ENCODE measurements around the gene TNNT2.

TNNT2 gene

GRCh38 chr1:201318504-201319340 is 58.8 kb downstream of the TNNT2 start:
- Histone ChIP-seq H3K79me1 (ENCODE audit: low read depth, low read length) (no peaks in the 10 kb centered on the region), H3K18ac (ENCODE audit: low read length) (peak overlapping the region; percentile 36), H3K23ac (ENCODE audit: low read depth, low read length, poor library complexity) (no peak overlapping the region), H3K4me2 (ENCODE audit: insufficient read depth, low read length, poor library complexity, severe bottlenecking) (no peak overlapping the region), H2AK5ac (ENCODE audit: low read depth, low read length) (peak overlapping the region; percentile 33), H3K9me3 (replicated peaks in 1 of 2; ENCODE audit: control insufficient read depth in 2 of 2, insufficient read depth in 1 of 2, low read depth in 1 of 2, low read length in 2 of 2) (no peaks in the 10 kb centered on the region), H3K27ac (replicated peaks; ENCODE audit: low read length) (no peak overlapping the region), H3K4me1 (ENCODE audit: control insufficient read depth in 2 of 2, insufficient read depth in 1 of 2, low read depth in 1 of 2, low read length in 2 of 2) (no peaks in the 10 kb centered on the region), H3K9ac (ENCODE audit: low read depth, low read length, poor library complexity) (no peak overlapping the region), H3K4ac (ENCODE audit: low read length) (no peak overlapping the region), H3K27me3 (ENCODE audit: control insufficient read depth in 3 of 3, insufficient read depth in 3 of 3, low read depth in 1 of 3, low read length in 3 of 3) (peaks cover 0 to 49% (median 0%) of the 10 kb centered on the region in 3 experiments), H4K91ac (ENCODE audit: low read depth, low read length, poor library complexity) (no peak overlapping the region), H2BK15ac (ENCODE audit: low read length) (no peak overlapping the region), H3K4me3 (ENCODE audit: low read length in 2 of 2) (no peak overlapping the region), H2BK120ac (ENCODE audit: low read depth, low read length) (no peak overlapping the region), H2BK5ac (ENCODE audit: low read length) (no peak overlapping the region), H2AFZ (ENCODE audit: low read length) (no peak overlapping the region), H4K8ac (ENCODE audit: low read depth, low read length) (no peak overlapping the region), H2BK12ac (ENCODE audit: low read length) (no peak overlapping the region), H3K14ac (ENCODE audit: low read length) (no peak overlapping the region), H3K36me3 (replicated peaks in 1 of 2; ENCODE audit: control insufficient read depth in 2 of 2, insufficient read depth in 2 of 2, low read length in 2 of 2) (no peaks in the 10 kb centered on the region)
- no peak for DNase-seq (ENCODE audit: low spot score)
- WGBS, 2 donors (ENCODE audit: extremely low coverage in 2 of 2, insufficient read length in 2 of 2, insufficient replicate concordance in 1 of 2) = no CpG with 5 or more reads among the region's 15 CpGs

DNA sequence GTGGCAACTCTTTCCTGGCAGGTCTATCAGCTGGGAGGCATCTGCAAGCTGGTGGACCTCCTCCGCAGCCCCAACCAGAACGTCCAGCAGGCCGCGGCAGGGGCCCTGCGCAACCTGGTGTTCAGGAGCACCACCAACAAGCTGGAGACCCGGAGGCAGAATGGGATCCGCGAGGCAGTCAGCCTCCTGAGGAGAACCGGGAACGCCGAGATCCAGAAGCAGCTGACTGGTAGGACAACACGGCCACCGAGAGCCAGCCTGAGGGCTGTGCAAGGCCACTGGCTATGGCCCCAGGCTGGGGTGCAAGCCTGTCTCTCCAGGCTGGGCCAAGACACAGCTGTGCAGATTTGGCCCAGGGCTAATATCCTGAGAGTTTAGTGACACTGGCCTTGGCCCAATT is 59.9 kb downstream of the TNNT2 start:
- Histone ChIP-seq H3K27ac (replicated peaks; ENCODE audit: low read length) (no peak overlapping the region), H3K14ac (ENCODE audit: low read length) (no peak overlapping the region), H3K27me3 (ENCODE audit: control insufficient read depth in 3 of 3, insufficient read depth in 3 of 3, low read depth in 1 of 3, low read length in 3 of 3) (peaks cover 0 to 43% (median 0%) of the 10 kb centered on the region in 3 experiments), H2BK15ac (ENCODE audit: low read length) (no peak overlapping the region), H2AFZ (ENCODE audit: low read length) (no peak overlapping the region), H3K18ac (ENCODE audit: low read length) (no peak overlapping the region), H2BK120ac (ENCODE audit: low read depth, low read length) (no peak overlapping the region), H3K4ac (ENCODE audit: low read length) (no peak overlapping the region), H4K8ac (ENCODE audit: low read depth, low read length) (peak overlapping the region; percentile 84), H3K79me1 (ENCODE audit: low read depth, low read length) (no peaks in the 10 kb centered on the region), H3K4me3 (ENCODE audit: low read length in 2 of 2) (no peak overlapping the region), H2BK12ac (ENCODE audit: low read length) (peak overlapping the region; percentile 87), H3K9me3 (replicated peaks in 1 of 2; ENCODE audit: control insufficient read depth in 2 of 2, insufficient read depth in 1 of 2, low read depth in 1 of 2, low read length in 2 of 2) (no peaks in the 10 kb centered on the region), H3K23ac (ENCODE audit: low read depth, low read length, poor library complexity) (peak overlapping the region; percentile 45), H2AK5ac (ENCODE audit: low read depth, low read length) (no peak overlapping the region), H3K4me1 (ENCODE audit: control insufficient read depth in 2 of 2, insufficient read depth in 1 of 2, low read depth in 1 of 2, low read length in 2 of 2) (no peaks in the 10 kb centered on the region), H3K36me3 (replicated peaks in 1 of 2; ENCODE audit: control insufficient read depth in 2 of 2, insufficient read depth in 2 of 2, low read length in 2 of 2) (no peaks in the 10 kb centered on the region), H4K91ac (ENCODE audit: low read depth, low read length, poor library complexity) (no peak overlapping the region), H3K9ac (ENCODE audit: low read depth, low read length, poor library complexity) (no peak overlapping the region), H3K4me2 (ENCODE audit: insufficient read depth, low read length, poor library complexity, severe bottlenecking) (no peak overlapping the region), H2BK5ac (ENCODE audit: low read length) (no peak overlapping the region)
- no CpG with 5 or more reads among the region's 13 CpGs for WGBS, 2 donors (ENCODE audit: extremely low coverage in 2 of 2, insufficient read length in 2 of 2, insufficient replicate concordance in 1 of 2)
- DNase-seq (ENCODE audit: low spot score) = no peak

GRCh38 chr1:201316556-201316955 is 60.9 kb downstream of the TNNT2 start:
- Histone ChIP-seq H3K23ac (ENCODE audit: low read depth, low read length, poor library complexity) (no peak overlapping the region), H4K8ac (ENCODE audit: low read depth, low read length) (no peak overlapping the region), H3K27ac (replicated peaks; ENCODE audit: low read length) (no peak overlapping the region), H3K79me1 (ENCODE audit: low read depth, low read length) (no peaks in the 10 kb centered on the region), H3K36me3 (replicated peaks in 1 of 2; ENCODE audit: control insufficient read depth in 2 of 2, insufficient read depth in 2 of 2, low read length in 2 of 2) (no peaks in the 10 kb centered on the region), H3K14ac (ENCODE audit: low read length) (no peak overlapping the region), H3K4ac (ENCODE audit: low read length) (peak overlapping the region; percentile 19), H3K9me3 (replicated peaks in 1 of 2; ENCODE audit: control insufficient read depth in 2 of 2, insufficient read depth in 1 of 2, low read depth in 1 of 2, low read length in 2 of 2) (no peaks in the 10 kb centered on the region), H3K9ac (ENCODE audit: low read depth, low read length, poor library complexity) (no peak overlapping the region), H3K18ac (ENCODE audit: low read length) (peak overlapping the region; percentile 44), H2AFZ (ENCODE audit: low read length) (no peak overlapping the region), H3K4me3 (ENCODE audit: low read length in 2 of 2) (no peak overlapping the region), H2BK5ac (ENCODE audit: low read length) (no peak overlapping the region), H3K27me3 (ENCODE audit: control insufficient read depth in 3 of 3, insufficient read depth in 3 of 3, low read depth in 1 of 3, low read length in 3 of 3) (peaks cover 0 to 40% (median 0%) of the 10 kb centered on the region in 3 experiments), H3K4me1 (ENCODE audit: control insufficient read depth in 2 of 2, insufficient read depth in 1 of 2, low read depth in 1 of 2, low read length in 2 of 2) (no peaks in the 10 kb centered on the region), H2BK120ac (ENCODE audit: low read depth, low read length) (no peak overlapping the region), H3K4me2 (ENCODE audit: insufficient read depth, low read length, poor library complexity, severe bottlenecking) (no peak overlapping the region), H2BK15ac (ENCODE audit: low read length) (no peak overlapping the region), H2BK12ac (ENCODE audit: low read length) (no peak overlapping the region), H4K91ac (ENCODE audit: low read depth, low read length, poor library complexity) (peak overlapping the region; percentile 32), H2AK5ac (ENCODE audit: low read depth, low read length) (no peak overlapping the region)
- no peak for DNase-seq (ENCODE audit: low spot score)
- WGBS, 2 donors (ENCODE audit: extremely low coverage in 2 of 2, insufficient read length in 2 of 2, insufficient replicate concordance in 1 of 2) = no CpG with 5 or more reads among the region's 5 CpGs

DNA sequence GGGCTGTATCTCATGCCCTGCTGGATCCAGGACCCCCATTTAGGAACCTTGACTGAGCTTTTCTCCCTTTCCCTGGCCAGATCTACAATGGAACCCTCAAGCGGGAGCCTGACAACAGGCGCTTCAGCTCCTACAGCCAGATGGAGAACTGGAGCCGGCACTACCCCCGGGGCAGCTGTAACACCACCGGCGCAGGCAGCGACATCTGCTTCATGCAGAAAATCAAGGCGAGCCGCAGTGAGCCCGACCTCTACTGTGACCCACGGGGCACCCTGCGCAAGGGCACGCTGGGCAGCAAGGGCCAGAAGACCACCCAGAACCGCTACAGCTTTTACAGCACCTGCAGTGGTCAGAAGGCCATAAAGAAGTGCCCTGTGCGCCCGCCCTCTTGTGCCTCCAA is 64.4 kb downstream of the TNNT2 start:
- Histone ChIP-seq H3K18ac (ENCODE audit: low read length) (peak overlapping the region; percentile 49), H3K23ac (ENCODE audit: low read depth, low read length, poor library complexity) (no peak overlapping the region), H2AFZ (ENCODE audit: low read length) (no peak overlapping the region), H3K27me3 (ENCODE audit: control insufficient read depth in 3 of 3, insufficient read depth in 3 of 3, low read depth in 1 of 3, low read length in 3 of 3) (peaks cover 0 to 45% (median 0%) of the 10 kb centered on the region in 3 experiments), H3K79me1 (ENCODE audit: low read depth, low read length) (no peaks in the 10 kb centered on the region), H3K14ac (ENCODE audit: low read length) (no peak overlapping the region), H4K8ac (ENCODE audit: low read depth, low read length) (no peak overlapping the region), H3K4me2 (ENCODE audit: insufficient read depth, low read length, poor library complexity, severe bottlenecking) (no peak overlapping the region), H3K4me1 (ENCODE audit: control insufficient read depth in 2 of 2, insufficient read depth in 1 of 2, low read depth in 1 of 2, low read length in 2 of 2) (peaks cover 0 to 13% of the 10 kb centered on the region in 2 donors), H2BK12ac (ENCODE audit: low read length) (peak overlapping the region; percentile 14), H3K36me3 (replicated peaks in 1 of 2; ENCODE audit: control insufficient read depth in 2 of 2, insufficient read depth in 2 of 2, low read length in 2 of 2) (no peaks in the 10 kb centered on the region), H3K27ac (replicated peaks; ENCODE audit: low read length) (no peak overlapping the region), H3K9ac (ENCODE audit: low read depth, low read length, poor library complexity) (no peak overlapping the region), H3K4me3 (ENCODE audit: low read length in 2 of 2) (no peak overlapping the region), H4K91ac (ENCODE audit: low read depth, low read length, poor library complexity) (no peak overlapping the region), H2BK120ac (ENCODE audit: low read depth, low read length) (peak overlapping the region; percentile 36), H2BK5ac (ENCODE audit: low read length) (no peak overlapping the region), H3K9me3 (replicated peaks in 1 of 2; ENCODE audit: control insufficient read depth in 2 of 2, insufficient read depth in 1 of 2, low read depth in 1 of 2, low read length in 2 of 2) (no peaks in the 10 kb centered on the region), H3K4ac (ENCODE audit: low read length) (no peak overlapping the region), H2AK5ac (ENCODE audit: low read depth, low read length) (peak overlapping the region; percentile 31), H2BK15ac (ENCODE audit: low read length) (no peak overlapping the region)
- no CpG with 5 or more reads among the region's 16 CpGs for WGBS, 2 donors (ENCODE audit: extremely low coverage in 2 of 2, insufficient read length in 2 of 2, insufficient replicate concordance in 1 of 2)
- no peak for DNase-seq (ENCODE audit: low spot score)

Measured in neuronal stem cell (in vitro differentiated cells).